CD4-positive, alpha-beta memory T cell (primary cell): Measurements from ENCODE around the gene PTPN4. TPM values are rescaled to one million over a fixed set of nuclear protein-coding genes. Genes with fewer than 3 reads are reported as not detected.
A peak's percentile ranks its signal among the peaks of the same experiment; 100 is the strongest.

Experiments
- CTCF ChIA-PET: fragments of 350-600 bp; sonication (Branson Sonifier 250); formaldehyde crosslinking; loops from one replicate; lab custom pipeline; 2021; ENCODE audit warnings: inconsistent platforms; ENCODE audit not compliant: partially characterized antibody; lab: Charles Lee
- POLR2A ChIA-PET: fragments of 350-600 bp; sonication (Branson Sonifier 250); formaldehyde crosslinking; loops from one replicate; lab custom pipeline; 2021; ENCODE audit not compliant: partially characterized antibody; lab: Charles Lee
- DNase-seq, 5 donors: peaks; one replicate each; pipeline versions ENCODE4 v3.0.0 to v3.0.0-alpha.2; 2020 to 2022; ENCODE audit warnings: mixed read lengths in 1 of 5
- H3K27ac ChIP-seq: one replicate; pipeline ENCODE4 v1.7.0; 2013; ENCODE audit warnings: low read depth, low read length
- H3K27me3 ChIP-seq: 2 replicates; pipeline ENCODE4 v1.7.0; 2013; ENCODE audit warnings: mild to moderate bottlenecking, low read length, moderate library complexity; ENCODE audit not compliant: insufficient read depth
- H3K36me3 ChIP-seq: 2 replicates; pipeline ENCODE4 v1.7.0; 2013; ENCODE audit warnings: mild to moderate bottlenecking, low read length, moderate library complexity; ENCODE audit not compliant: insufficient read depth
- H3K4me1 ChIP-seq: 2 replicates; pipeline ENCODE4 v1.7.0; 2013; ENCODE audit warnings: mild to moderate bottlenecking, low read length, moderate library complexity; ENCODE audit not compliant: insufficient read depth
- H3K4me3 ChIP-seq, 2 donors: one replicate each; pipeline ENCODE4 v1.7.0; 2013; ENCODE audit warnings: low read length in 2 of 2, mild to moderate bottlenecking in 1 of 2
- H3K9me3 ChIP-seq, 2 donors: one replicate each; pipeline ENCODE4 v1.7.0; 2013; ENCODE audit warnings: low read length in 2 of 2, control low read depth in 1 of 2; ENCODE audit not compliant: control insufficient read depth in 1 of 2
- H3K27ac Mint-ChIP-seq, 7 donors: one replicate each; pipeline ENCODE4 v1.8.0; 2020 to 2021; ENCODE audit warnings: mixed read lengths in 7 of 7, mild to moderate bottlenecking in 6 of 7, inconsistent platforms in 3 of 7, moderate library complexity in 3 of 7
- H3K27me3 Mint-ChIP-seq, 2 donors: one replicate each; pipeline ENCODE4 v1.8.0; 2020 to 2021; ENCODE audit warnings: mixed read lengths in 2 of 2
- H3K36me3 Mint-ChIP-seq, 2 donors: one replicate each; pipeline ENCODE4 v1.8.0; 2020 to 2021; ENCODE audit warnings: mixed read lengths in 2 of 2, inconsistent platforms in 1 of 2, mild to moderate bottlenecking in 1 of 2
- H3K4me1 Mint-ChIP-seq, 4 donors: one replicate each; pipeline ENCODE4 v1.8.0; 2020 to 2021; ENCODE audit warnings: mixed read lengths in 4 of 4, mild to moderate bottlenecking in 1 of 4
- H3K4me3 Mint-ChIP-seq, 8 donors: one replicate each; pipeline ENCODE4 v1.8.0; 2020 to 2021; ENCODE audit warnings: mixed read lengths in 8 of 8, mild to moderate bottlenecking in 7 of 8, moderate library complexity in 6 of 8, inconsistent platforms in 3 of 8
- H3K9me3 Mint-ChIP-seq, 8 donors: one replicate each; pipeline ENCODE4 v1.8.0; 2020 to 2021; ENCODE audit warnings: mixed read lengths in 8 of 8, mild to moderate bottlenecking in 5 of 8, inconsistent platforms in 3 of 8, moderate library complexity in 1 of 8
- intact Hi-C: fragments of 100-400 bp; cut with micrococcal nuclease; formaldehyde crosslinking; loops from one replicate; pipeline ENCODE4 v1.15.1; 2023
- polyA plus RNA-seq, 2 donors: library from polyadenylated mRNA; unstranded; fragments of 300-500 nt; fragmentation: Illumina TruSeq; gene quantifications; one replicate each; pipeline ENCODE4 v1.2.3, GENCODE V29; 2021
- total RNA-seq, 2 experiments: library from RNA; stranded (reverse); gene quantifications; one replicate each; pipeline ENCODE4 v1.2.3, GENCODE V29; 2021

PTPN4 gene
- total and polyA plus RNA-seq, 4 experiments from 2014 or later, result 83.1 to 137 (median 92.9) TPM

DNA sequence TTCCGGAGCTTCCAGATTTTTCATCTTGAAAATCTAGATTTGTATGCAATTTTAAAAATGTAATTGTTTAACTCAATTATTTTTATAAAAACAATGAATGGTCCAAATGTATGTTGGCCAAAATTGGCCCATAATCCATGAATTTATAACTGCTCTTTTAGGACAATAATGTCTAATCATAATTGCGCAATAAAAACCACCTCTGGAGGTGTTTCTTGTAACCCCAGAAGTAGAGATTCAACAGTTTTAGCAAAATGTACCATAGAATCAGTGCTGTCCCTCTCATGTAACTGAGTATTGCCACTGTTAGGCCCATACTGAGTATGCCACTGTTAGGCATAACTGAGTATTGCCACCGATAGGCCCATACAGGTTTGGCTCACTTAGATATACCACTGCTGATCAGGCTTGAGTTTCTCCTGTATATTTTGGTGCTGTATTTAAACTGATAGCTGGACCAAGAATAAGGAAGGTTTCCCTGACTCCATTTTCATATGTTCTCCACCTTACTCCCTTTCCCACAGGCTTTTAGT, 182.3 kb downstream of the PTPN4 start:
- Histone ChIP-seq H3K9me3 (no peaks in the 10 kb centered on the region), H3K27me3 (no peaks in the 10 kb centered on the region), H3K36me3 (peaks cover 23% of the 10 kb centered on the region), H3K4me1 (peaks cover 38% of the 10 kb centered on the region), H3K27ac (no peak overlapping the region), H3K4me3 (no peak overlapping the region)
- ChIA-PET POLR2A (interaction anchor here (1.3 to 2.3 kb wide), 2 partner anchors 12 to 22 kb away, joined by 3 to 7 read pairs; no protein-coding TSS in a partner anchor), CTCF (interaction anchor here (0.8 to 3.6 kb wide), 7 partner anchors 11 to 239 kb away, joined by 3 to 10 read pairs (median 3); no protein-coding TSS in a partner anchor)
- Mint-ChIP-seq H3K27me3 (no peaks in the 10 kb centered on the region), H3K27ac (peak overlapping the region in 2 of 7 donors; percentile 62 to 70), H3K9me3 (no peaks in the 10 kb centered on the region), H3K36me3 (peaks cover 51 to 66% of the 10 kb centered on the region in 2 donors), H3K4me1 (peaks cover 37 to 67% (median 42%) of the 10 kb centered on the region in 4 donors), H3K4me3 (peak overlapping the region in 2 of 8 donors; percentile 5 to 11)
- intact Hi-C loops, result no loop called here
- DNase-seq, result no peak

DNA sequence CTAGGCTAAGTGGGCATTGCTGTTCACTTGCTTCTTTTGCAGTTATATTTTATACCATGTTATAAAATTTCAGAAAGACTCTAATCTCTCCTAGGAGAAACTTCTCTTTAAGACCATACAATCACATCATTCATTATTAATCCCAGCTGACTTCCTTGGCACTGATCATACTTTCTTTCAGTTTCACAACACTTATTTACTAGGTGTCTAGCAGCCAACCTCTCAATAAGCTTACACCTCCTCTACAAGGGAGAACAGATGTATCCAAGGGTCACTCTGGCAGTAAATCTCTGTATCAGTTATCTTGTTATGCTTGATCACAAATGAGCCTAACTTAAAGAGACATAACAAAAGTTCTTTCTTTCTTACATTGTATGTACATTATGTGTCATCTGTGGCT, 183.3 kb downstream of the PTPN4 start:
- CTCF ChIA-PET, result interaction anchor here (0.7 to 3.6 kb wide), 6 partner anchors 12 to 240 kb away, joined by 3 to 10 read pairs (median 5); no protein-coding TSS in a partner anchor
- peak overlapping the region in 1 of 8 donors; percentile 48 for H3K4me3 Mint-ChIP-seq

DNA sequence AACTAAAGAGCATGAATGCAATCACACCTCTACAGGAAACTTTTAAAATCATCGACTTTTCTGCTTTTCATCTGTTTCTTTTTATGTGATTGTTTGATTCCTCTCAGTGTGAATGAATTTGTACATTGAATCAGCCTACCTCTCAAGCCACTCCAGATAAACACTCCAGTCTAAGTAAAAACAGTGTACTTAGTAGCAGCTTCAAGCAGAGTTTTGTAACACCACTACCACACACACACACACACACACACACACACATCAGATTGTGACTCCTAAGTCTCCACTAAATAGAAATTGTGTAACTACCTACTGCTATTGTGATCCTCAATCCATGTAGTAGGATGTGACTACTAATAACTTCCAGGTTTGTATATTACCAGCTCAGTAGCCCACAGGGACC, 187.8 kb downstream of the PTPN4 start:
- no peak overlapping the region for H3K27ac ChIP-seq
- ChIA-PET POLR2A (interaction anchor here (0.6 kb wide), 1 partner anchor 12 kb away, joined by 3 read pairs; no protein-coding TSS in a partner anchor), CTCF (no interaction called here)
- no peaks in the 10 kb centered on the region for H3K9me3 Mint-ChIP-seq
- intact Hi-C loops, result no loop called here
- no peak overlapping the region for H3K4me3 Mint-ChIP-seq
- H3K27me3 ChIP-seq, result no peaks in the 10 kb centered on the region
- no peak for DNase-seq
- H3K9me3 ChIP-seq, result no peaks in the 10 kb centered on the region
- H3K4me1 Mint-ChIP-seq, result peaks cover 28 to 71% (median 39%) of the 10 kb centered on the region in 4 donors
- H3K4me1 ChIP-seq, result peaks cover 8% of the 10 kb centered on the region
- no peaks in the 10 kb centered on the region for H3K27me3 Mint-ChIP-seq
- H3K36me3 ChIP-seq, result peaks cover 39% of the 10 kb centered on the region
- H3K27ac Mint-ChIP-seq, result peak overlapping the region in 4 of 7 donors; percentile 37 to 74 (median 56)
- H3K36me3 Mint-ChIP-seq, result peaks cover 65 to 76% of the 10 kb centered on the region in 2 donors
- no peak overlapping the region for H3K4me3 ChIP-seq

More for the DNA sequence above, 183.3 kb downstream of the PTPN4 start:
- Histone ChIP-seq H3K4me1 (peaks cover 38% of the 10 kb centered on the region), H3K36me3 (peaks cover 26% of the 10 kb centered on the region), H3K27ac (no peak overlapping the region), H3K27me3 (no peaks in the 10 kb centered on the region), H3K9me3 (no peaks in the 10 kb centered on the region), H3K4me3 (no peak overlapping the region)
- POLR2A ChIA-PET, result interaction anchor here (0.8 kb wide), 1 partner anchor 13 kb away, joined by 7 read pairs; no protein-coding TSS in a partner anchor
- no peak for DNase-seq
- Mint-ChIP-seq H3K36me3 (peaks cover 49 to 64% of the 10 kb centered on the region in 2 donors), H3K4me1 (peaks cover 36 to 70% (median 43%) of the 10 kb centered on the region in 4 donors), H3K27me3 (no peaks in the 10 kb centered on the region), H3K27ac (peak overlapping the region; percentile 18 to 73 (median 50)), H3K9me3 (no peaks in the 10 kb centered on the region)
- intact Hi-C loops, result no loop called here

DNA sequence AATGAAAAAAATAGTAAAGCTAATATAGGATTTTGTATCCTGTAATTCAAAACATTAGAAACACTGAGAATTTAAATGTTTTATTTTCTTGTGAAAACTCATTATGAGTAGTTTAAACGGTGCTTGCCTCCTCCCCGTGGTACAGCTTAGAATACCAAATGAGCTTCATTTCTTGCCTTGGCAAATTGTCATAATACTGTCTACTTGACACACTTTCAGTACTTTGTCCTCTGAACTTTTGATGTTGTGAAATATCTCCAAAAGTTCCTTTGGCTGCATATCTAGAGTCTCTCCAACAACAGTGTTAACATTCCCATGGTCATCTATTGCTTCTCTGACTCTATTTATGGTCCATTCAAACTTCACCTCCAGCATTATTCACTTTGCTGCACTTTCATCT, 191.2 kb downstream of the PTPN4 start:
- Mint-ChIP-seq H3K27me3 (no peaks in the 10 kb centered on the region), H3K36me3 (peaks cover 69 to 75% of the 10 kb centered on the region in 2 donors), H3K4me1 (peaks cover 17 to 56% (median 29%) of the 10 kb centered on the region in 4 donors), H3K27ac (peak overlapping the region in 4 of 7 donors; percentile 3 to 74 (median 54)), H3K9me3 (no peaks in the 10 kb centered on the region), H3K4me3 (peak overlapping the region in 1 of 8 donors; percentile 10)
- H3K27me3 ChIP-seq, result no peaks in the 10 kb centered on the region
- CTCF ChIA-PET, result no interaction called here
- H3K4me3 ChIP-seq, result no peak overlapping the region
- H3K27ac ChIP-seq, result no peak overlapping the region
- H3K9me3 ChIP-seq, result no peaks in the 10 kb centered on the region
- intact Hi-C loops, result loop anchor here (2.0 kb wide), 1 partner anchor 18 kb away; no protein-coding TSS in a partner anchor
- no peak for DNase-seq
- POLR2A ChIA-PET, result no interaction called here
- no peaks in the 10 kb centered on the region for H3K4me1 ChIP-seq
- peaks cover 61% of the 10 kb centered on the region for H3K36me3 ChIP-seq

DNA sequence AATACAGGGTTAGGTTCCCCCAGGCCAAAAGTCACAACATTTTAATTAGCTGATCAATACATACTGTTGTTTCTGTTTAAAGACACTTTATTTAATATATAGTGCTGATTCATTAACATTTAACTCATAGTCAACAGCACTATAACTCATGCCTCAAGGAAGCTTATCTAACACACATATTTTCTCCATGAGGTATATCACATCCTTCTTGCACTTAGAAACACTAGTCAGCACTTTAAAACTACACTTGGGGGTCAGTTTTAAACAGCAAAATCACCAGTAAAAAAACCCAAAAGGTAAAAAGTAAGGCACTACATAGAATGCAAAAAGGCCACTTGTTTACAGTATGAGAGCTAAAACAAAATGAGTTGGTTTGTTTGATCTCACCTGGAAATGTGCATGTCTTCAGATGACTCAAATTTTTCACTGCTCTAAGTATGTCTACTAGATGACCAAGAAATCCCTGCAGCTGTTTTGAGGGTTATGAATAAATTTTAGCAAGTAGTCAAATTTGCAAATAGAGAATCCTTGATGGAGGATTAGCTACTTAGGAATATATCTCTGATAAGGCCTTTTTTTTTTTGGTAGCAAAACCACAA, 199.0 kb downstream of the PTPN4 start:
- peaks cover 66% of the 10 kb centered on the region for H3K36me3 ChIP-seq
- no peak overlapping the region for H3K27ac ChIP-seq
- Mint-ChIP-seq H3K27ac (peak overlapping the region in 3 of 7 donors; percentile 2 to 75 (median 54)), H3K9me3 (no peaks in the 10 kb centered on the region), H3K4me1 (peaks cover 7 to 20% (median 11%) of the 10 kb centered on the region in 4 donors), H3K27me3 (no peaks in the 10 kb centered on the region), H3K36me3 (peaks cover 63 to 69% of the 10 kb centered on the region in 2 donors), H3K4me3 (no peak overlapping the region)
- no peaks in the 10 kb centered on the region for H3K4me1 ChIP-seq
- no peak for DNase-seq
- no peaks in the 10 kb centered on the region for H3K27me3 ChIP-seq
- ChIA-PET CTCF (interaction anchor here (1.1 to 2.0 kb wide), 3 partner anchors 13 to 216 kb away, joined by 3 to 5 read pairs (median 5); no protein-coding TSS in a partner anchor), POLR2A (interaction anchor here (1.2 kb wide), 1 partner anchor 218 kb away, joined by 3 read pairs; no protein-coding TSS in a partner anchor)
- no peak overlapping the region for H3K4me3 ChIP-seq
- intact Hi-C loops, result no loop called here
- no peaks in the 10 kb centered on the region for H3K9me3 ChIP-seq

- Histone ChIP-seq H3K4me1 (no peaks in the 10 kb centered on the region), H3K36me3 (peaks cover 71% of the 10 kb centered on the region), H3K27ac (no peak overlapping the region), H3K4me3 (no peak overlapping the region), H3K27me3 (no peaks in the 10 kb centered on the region), H3K9me3 (no peaks in the 10 kb centered on the region)
- DNase-seq, result no peak
- Mint-ChIP-seq H3K9me3 (no peaks in the 10 kb centered on the region), H3K27me3 (no peaks in the 10 kb centered on the region), H3K36me3 (peaks cover 62 to 73% of the 10 kb centered on the region in 2 donors), H3K4me1 (peaks cover 0 to 17% (median 10%) of the 10 kb centered on the region in 4 donors), H3K4me3 (no peak overlapping the region), H3K27ac (peak overlapping the region in 1 of 7 donors; percentile 42)
- intact Hi-C loops, result no loop called here
- ChIA-PET CTCF (no interaction called here), POLR2A (no interaction called here)
These were observed 201.1 kb downstream of the PTPN4 start for GRCh38 chr2:119960821-119961220.

DNA sequence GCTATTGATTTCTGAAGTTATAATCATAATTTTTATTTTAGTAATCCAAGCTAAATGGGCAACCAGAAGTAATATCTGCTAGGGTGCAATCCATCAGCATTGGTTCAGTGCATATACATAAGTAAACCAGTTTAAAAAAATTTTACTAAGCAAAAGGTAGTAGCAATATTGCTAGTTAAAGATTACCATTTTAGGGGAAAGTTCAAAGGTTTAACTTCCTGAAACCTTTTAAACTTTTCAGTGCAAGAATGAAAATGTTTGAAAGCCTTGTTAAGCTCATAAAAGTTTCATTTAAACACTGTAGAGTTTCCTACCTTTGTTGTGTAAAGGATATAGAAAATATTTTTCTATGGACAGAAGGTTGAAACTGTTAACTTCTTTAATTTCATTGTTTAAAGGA, 222.2 kb downstream of the PTPN4 start:
- Histone ChIP-seq H3K27ac (no peak overlapping the region), H3K4me1 (no peaks in the 10 kb centered on the region), H3K4me3 (no peak overlapping the region), H3K36me3 (peaks cover 5% of the 10 kb centered on the region), H3K27me3 (no peaks in the 10 kb centered on the region), H3K9me3 (no peaks in the 10 kb centered on the region)
- intact Hi-C loops, result no loop called here
- Mint-ChIP-seq H3K4me1 (peaks cover 0 to 5% (median 3%) of the 10 kb centered on the region in 4 donors), H3K9me3 (peaks cover 0 to 2% (median 0%) of the 10 kb centered on the region in 8 donors), H3K4me3 (no peak overlapping the region), H3K27me3 (no peaks in the 10 kb centered on the region), H3K27ac (peak overlapping the region in 1 of 7 donors; percentile 73), H3K36me3 (peaks cover 6 to 9% of the 10 kb centered on the region in 2 donors)
- ChIA-PET POLR2A (no interaction called here), CTCF (no interaction called here)
- no peak for DNase-seq
